Caki2 (cell line): ENCODE data around the gene COL4A1. TPM values are rescaled to one million over a fixed set of nuclear protein-coding genes. Genes with fewer than 3 reads are reported as not detected.

ENCODE experiments used
- DNase-seq: peaks from one replicate; pipeline ENCODE4 v3.0.0-alpha.2; 2015; ENCODE audit warnings: low read depth
- in situ Hi-C: cut with HindIII; loops from 2 replicates; pipeline ENCODE4 v1.10.0; 2016; ENCODE audit warnings: low sequenced_read_pairs, low pct_unique_long_range_greater_than_20kb, mixed read lengths
- total RNA-seq: library from RNA; depleted of rRNA; stranded (reverse); fragments of >200 nt; shearing (Covaris generic); gene quantifications from 2 replicates; pipeline ENCODE4 v1.2.3, GENCODE V29; 2014; ENCODE audit warnings: low replicate concordance

The COL4A1 gene
- total RNA-seq, 1 experiment from 2014 or later: 454 TPM

DNA sequence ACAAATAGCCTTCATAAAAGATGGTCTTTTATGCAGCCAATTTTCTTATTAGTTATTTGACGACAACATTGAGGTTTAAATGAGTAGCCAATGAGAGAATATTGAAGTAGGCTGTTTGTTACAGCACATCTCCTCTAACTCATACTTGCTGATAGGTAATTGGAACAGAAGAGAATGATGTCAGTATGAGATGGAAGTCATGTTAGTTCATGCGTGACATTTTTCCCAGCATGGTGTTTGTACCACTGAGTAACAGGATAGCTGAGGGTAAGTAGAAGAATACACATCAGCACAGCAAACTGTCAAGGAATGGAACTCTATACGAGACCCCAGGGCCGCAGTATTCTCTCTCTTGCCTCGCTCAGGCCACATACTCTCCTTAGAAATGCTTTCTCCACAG is 37.4 kb upstream of the COL4A1 start:
- in situ Hi-C loops: no loop called here
- DNase-seq: no peak

DNA sequence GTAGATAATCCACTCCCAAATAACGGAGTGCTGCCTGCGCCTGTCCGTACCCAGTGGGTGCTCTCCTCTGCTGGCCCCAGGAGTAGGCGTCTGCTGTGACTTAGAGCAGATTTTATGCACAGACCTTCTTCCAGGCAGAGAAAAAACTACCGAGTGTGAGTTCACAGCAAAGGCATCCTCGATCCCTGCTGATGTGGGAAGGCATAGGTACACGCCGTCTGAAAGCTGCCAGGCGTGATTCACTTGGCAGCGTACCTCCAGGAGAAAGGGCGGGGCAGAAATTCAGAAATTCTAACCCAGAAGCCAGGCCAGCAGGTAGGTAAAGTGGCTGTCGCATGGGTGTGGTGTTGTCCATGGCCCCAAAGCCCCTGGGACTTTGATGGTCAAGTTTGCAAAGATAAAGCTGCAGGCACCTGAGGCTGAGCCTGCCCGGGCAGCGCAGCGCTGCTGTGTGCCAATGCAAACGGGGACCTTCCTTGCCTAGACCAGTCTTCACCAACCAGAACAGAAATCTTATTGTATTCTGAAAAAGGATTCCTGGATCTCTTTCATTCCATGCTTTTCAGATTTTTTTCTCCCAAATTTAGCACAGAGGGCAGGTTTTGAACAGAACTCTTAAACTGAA is 36.4 kb upstream of the COL4A1 start:
- DNase-seq: no peak
- in situ Hi-C loops: no loop called here

DNA sequence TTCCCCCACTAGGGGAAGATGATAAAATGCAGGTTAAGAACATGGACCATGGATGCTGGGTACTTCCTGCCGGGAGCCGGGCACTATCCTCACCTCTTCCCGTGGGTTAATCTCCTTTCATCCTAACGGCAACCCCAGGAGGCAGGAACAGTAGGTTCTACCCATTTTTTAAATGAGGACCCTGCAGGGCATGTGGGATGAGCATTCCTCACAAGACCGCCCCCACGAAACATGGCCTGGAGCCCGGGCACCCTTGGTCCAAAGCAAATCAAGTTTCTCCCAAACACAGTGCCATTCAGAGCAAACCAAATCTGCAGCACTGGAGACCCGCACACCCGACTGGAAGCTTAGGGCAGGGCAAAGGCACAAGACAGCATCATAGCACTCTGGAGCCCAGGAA is 35.5 kb upstream of the COL4A1 start:
- no peak for DNase-seq
- in situ Hi-C loops: no loop called here

DNA sequence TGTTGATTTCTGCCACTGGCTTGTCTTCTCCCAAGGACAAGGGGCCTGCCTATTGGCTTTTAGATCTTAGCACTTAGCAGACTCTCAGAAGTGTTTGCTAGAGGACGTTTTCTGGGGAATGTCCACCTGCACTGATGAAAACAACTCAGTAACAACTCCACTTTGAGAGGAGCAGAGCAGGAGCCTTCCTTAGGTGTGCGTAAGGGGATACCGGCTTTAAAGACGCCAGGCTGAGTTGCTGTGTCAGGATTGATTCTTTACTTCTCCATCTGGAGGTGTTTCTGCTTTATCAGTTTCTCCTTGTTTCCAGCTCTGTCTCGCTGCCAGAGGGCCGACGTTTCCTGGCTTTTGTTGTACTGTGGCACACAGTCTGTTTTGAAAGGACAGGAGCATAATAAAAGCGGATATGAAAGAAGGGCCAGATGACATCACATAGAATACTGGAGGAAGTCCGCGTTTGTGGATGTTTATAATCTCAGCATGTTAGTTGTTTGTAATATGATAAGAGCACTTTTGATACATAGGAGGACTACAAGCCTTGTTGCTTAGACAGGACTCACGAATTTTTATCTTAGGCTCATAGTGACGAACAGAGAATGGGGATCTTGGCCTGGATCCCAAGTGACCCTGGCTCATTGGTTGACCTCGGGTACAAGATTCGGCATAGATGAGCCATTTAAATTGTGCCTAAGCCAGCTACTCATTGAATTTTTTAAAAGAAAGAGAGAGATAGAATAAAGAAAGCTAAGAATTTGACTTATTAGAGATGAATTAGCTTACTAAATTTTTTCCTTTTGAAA is 34.7 kb upstream of the COL4A1 start:
- no peak for DNase-seq
- in situ Hi-C loops: no loop called here

DNA sequence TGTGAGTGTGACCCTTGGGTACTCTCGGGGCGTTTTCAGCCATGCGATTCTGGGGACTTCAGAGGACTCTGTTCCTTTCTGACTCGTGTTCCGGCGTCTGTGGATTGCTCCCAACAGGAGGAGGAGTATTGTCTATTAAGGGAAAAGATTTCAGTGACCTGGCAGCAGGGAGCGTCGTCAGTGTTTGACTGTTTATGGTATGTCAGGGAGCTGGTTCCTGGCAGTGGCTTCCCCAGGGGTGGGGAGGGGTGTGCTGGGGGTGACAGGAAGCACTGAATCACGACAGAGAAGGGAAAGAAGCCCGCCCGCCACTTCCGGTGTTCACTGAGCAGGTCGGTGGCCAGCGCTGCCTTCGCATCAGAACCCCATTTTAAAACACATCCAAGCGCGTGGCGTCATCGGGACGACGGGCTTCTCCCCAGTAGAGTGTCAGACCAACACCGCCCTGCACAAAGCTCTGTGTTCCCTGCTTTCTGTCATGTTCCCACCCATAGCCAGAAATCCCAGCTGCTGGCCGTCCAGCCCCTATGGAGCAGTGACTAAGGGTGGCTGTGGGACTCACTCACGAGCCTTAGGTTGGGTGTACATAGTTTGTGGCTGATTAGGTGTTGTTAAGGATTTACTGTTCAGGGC is 34.0 kb upstream of the COL4A1 start:
- in situ Hi-C loops: no loop called here
- DNase-seq: no peak

DNA sequence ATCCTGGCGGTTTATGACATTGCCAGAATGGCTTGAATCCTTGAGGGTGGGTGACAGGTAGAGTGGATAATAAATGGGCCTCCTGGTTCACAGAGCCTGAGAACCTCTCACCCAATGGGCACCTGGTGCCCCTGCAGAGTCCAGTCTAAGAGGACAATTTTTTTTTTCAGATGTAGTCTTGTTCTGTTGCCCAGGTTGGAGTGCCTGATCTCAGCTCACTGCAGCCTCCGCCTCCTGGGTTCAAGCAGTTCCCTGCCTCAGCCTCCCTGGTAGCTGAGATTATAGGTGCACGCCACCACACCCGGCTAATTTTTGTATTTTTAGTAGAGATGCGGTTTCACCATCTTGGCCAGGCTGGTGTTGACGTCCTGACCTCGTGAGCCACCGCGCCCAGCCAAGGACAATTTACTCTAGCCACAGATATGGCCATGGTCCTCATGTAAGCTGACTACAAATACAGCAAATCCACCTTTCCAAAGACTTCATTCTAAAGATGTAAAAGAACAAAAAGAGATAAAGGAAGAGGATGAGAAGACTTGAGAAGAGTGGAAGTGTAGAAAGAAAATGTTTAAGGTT is 33.1 kb upstream of the COL4A1 start:
- in situ Hi-C loops: no loop called here
- DNase-seq: no peak

DNA sequence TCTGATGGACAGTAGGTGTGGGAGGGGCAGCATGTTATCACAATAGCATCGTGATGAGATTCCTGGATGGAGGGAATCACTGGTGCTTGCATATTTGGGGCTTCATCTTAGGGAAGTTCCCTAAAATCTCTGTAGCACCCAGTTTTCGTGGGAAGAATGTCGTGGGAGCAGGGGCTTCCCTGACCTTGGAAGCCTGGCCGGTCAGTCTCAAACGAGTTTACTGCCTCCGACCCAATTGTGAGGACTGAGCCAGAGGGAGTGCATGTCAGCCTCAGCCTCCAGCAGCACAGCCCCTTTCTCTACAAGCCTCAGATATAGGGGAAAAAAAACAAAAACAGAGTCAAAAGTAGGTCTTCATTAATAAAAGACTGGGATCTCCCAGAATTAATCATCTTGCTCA is 32.3 kb upstream of the COL4A1 start:
- in situ Hi-C loops: no loop called here
- no peak for DNase-seq

DNA sequence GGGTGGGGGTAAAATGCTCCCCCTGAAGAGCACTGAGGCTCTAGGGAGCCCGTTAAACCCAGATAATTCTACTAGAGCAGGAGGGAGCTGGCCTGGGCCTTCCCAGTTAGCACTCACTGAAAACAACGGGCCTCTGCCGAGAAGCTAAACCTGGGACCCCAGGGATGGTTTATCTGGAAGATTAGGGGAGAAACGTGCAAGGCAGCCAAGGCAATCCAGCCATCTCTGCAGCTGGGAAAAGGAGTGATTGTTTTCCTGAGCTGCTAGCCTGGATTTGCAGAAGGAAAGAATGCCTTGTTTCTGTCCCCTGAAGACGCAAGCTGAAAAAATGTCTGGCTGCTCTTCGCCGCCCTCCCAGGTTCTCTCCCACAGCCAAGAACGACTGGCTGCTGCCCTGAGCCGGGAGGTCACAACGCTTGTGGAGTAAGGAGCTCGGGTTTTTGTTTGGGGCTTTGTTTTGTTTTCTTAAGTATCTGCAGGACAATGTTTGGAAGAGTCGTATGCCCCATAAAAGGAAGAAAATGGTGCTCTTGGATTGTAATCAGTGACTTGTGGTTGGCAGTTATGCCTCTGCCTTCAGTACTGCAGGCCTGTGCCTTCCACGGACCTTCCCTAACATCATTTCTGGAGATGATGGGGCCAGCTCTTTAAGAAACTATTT is 31.6 kb upstream of the COL4A1 start:
- DNase-seq: no peak
- in situ Hi-C loops: no loop called here

DNA sequence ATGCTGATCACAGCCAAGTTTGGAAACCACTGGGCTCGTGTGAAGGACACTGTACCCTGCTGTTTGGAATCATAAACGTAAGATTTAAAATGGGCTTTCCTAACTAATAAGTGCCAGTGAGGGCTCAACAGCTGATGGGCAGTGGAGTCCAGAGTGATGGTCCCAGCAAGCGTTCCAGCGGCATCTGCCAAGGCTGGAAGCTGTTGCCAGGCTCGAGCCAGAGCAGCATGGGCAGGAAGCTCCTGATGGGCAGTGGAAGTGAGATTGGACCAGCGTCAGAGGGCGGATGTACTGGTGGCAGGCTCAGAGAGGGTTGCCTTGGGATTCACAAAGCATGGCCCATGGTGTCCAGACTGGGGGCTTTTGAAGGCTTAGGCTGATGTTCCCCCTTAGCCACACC is 30.3 kb upstream of the COL4A1 start:
- no peak for DNase-seq
- in situ Hi-C loops: no loop called here

DNA sequence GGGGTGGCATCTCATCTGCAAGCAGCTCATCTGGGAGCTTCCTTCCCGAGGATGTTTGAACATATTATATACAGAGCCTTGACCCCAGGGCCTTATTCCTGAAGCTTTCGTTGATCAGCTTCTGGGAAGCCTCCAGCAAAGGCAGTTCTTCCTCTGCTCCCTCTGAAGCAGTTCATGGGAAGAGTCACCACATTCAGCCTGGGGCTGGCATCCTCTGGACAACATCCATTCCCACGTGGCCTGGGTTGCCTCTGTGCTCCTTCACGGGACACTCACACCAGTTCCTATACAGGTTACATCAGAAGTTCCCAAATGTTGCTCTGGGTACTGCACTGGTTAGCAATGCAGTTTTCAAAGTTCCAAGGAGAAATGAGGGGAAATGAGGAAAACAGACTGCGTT is 29.7 kb upstream of the COL4A1 start:
- DNase-seq: no peak
- in situ Hi-C loops: no loop called here

DNA sequence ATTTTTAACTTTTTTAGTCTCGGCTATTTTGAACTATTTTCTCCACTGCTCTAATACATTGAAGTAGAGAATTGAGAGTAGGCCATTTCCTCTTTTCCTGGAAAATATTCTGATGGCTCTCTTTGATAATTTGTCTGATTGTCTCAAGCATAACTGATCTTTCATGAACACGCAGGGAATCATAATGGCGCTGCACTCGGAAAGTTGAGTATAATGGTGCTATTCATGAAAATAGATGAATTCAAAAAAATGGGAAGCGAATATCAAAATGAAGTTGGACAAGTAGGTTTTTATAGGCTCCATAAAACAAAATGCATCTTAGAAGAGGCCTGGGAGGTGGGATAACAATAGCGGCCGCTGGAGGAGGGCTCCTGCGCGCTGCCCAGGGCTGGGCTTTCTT is 29.2 kb upstream of the COL4A1 start:
- DNase-seq: no peak
- in situ Hi-C loops: no loop called here

DNA sequence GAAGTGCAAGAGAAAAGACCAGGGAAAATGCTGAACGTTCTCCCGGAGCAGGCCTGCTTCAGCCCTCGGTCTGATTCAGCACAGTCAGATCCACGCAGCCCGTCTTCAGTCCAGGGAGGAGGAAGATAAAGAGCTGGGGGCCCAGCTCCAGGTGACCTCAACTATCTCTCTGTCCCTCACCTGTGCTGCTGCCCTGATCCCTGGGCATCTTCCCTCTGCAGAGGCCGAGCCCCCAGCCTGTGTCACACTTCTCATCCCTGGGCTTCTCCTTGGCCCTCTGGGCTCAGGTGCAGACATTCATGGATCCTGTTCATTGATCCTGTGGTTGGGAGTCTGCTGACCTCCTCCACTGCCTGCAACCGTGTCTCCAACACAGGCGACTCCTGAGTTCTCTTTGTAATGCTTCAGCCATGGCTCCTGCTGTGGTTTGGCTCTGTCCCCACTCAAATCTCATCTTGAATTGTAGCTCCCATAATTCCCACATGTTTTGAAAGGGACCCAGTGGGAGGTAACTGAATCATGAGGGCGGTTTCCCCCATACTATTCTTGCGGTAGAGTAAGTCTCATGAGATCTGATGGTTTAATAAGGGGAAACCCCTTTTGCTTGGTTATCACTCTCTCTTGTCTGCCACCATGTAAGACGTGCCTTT is 28.0 kb upstream of the COL4A1 start:
- in situ Hi-C loops: no loop called here
- DNase-seq: no peak

DNA sequence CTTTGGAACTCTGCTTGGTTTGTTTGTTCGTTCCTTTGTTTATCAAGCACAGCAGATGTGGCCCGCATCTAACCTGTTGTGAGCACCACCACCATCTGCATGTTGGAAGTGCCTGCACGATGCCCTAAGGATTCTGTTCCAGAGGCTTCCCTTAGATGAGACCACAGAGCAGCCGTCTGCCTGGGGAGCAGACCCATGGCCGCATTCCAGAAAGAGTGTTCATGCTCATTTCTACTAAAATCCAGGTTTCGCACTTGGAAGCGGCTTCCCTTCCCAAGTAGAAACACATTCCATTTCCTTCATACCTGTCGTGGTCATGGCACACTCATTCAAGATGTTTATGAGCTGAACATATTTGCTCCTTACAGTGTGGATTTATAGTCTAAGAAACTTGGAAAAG is 27.3 kb upstream of the COL4A1 start:
- no peak for DNase-seq
- in situ Hi-C loops: no loop called here

DNA sequence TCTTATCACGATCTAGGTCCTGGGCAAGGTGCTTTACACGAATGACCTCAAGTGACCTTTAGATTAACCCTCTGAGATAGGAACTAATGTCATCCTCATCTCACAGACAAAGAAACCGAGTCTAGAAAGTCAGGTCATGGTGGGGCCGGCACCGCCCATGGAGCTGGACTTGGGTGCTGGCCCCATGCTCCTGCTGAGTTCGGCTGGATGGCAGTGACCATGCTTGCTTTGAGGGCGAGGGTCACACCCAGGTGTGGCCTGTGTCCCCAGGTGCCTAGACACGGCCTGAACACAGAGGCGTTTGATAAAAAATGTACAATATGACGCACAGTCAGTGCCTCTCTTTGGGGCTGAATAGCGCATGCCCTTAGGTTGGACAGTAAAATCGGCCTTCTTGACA is 26.9 kb upstream of the COL4A1 start:
- DNase-seq: no peak
- in situ Hi-C loops: no loop called here

DNA sequence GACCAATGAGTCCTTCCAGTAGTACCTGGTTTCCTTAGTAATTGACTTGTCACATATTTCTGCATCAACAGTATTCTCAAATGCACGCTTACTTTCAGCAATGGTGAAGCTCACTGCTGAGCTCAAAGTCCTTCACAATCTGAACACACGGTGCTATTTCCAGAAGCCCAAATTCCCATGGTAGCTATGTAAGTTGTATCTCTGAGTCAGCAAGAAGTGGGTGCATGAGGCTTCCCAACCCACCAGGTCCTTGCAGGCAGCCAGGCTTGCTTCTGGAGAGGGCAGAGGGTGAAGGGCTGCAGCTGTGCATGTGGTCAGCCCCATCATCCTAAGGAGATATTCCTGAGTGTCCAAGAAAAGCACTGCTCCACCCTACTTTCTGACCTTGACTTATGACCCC is 25.8 kb upstream of the COL4A1 start:
- in situ Hi-C loops: no loop called here

DNA sequence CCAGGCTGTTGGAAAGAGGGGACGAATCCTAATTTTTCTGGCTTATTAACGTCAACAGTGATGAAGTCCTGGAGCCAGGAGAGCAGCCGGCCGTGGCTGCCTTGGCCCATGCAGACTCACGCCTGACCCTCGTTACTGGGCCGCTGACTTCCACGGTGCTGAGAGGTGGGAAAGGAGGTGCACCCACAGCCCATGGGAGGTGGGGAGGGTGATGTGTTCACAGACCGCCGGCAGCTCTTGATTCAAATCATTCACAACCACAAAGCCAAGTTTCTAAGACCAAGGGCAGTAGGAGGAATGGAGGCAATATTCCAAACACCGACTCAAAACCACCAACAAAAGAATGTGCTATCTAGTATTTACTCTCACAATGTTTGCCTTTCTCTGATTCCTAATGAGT is 24.4 kb upstream of the COL4A1 start:
- in situ Hi-C loops: no loop called here
- DNase-seq: no peak

More for the DNA sequence above, 25.8 kb upstream of the COL4A1 start:
- no peak for DNase-seq

DNA sequence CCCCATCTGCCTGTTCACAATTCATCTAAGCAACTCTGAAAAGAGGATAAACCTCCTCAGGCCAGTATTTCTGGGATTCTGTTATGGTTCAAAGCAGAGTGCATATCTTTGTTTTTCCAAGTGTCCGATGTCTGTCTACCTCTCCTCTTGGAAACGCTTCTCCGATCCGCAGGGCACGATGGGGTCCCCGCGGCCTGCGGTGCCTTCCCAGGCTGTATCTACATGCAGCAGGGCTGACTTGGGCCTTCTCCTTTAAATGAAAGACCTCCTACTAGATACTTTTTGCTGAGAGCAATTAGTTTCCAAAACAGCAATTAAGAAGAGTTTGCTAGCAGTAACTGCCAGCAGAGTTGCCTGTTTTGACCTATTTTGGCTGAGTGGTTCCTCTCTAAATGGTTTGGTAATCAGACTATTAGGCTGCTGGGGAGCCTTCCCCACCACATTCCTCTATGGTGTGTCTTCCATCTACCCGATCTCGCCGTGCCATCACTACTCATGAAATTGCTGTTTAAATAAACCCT is 23.6 kb upstream of the COL4A1 start:
- in situ Hi-C loops: no loop called here
- no peak for DNase-seq

DNA sequence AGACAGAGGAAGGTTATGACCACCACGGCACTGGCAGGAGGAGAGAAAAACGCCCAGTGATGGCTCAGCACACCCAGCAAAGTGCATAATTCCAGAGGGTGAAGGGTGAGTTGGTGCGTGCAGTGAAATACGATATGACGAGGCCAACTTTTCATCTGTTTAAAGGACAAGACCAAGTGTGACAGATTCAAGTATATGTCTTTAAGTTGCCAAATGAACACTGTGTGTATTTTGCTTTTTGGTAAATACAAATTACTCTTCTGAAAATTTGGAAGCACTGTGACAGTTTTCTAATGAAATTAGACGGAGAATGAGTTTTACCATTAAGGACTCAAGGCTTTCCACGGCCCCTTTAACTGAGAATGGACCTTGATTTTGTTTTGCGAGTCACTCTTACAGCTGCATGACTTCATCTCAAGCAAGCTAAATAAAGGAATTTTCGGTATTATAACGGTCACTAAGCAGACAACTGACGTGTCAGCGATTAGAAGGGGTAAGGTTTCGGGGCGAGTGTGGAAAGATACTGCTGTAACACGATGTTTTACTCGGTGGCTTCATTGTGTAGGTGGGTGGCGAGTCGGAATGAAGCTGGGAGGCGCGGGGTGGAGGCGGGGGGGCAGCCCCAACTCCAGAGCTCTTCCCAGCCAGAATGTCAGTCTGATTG is 23.0 kb upstream of the COL4A1 start:
- no peak for DNase-seq
- in situ Hi-C loops: no loop called here
